ENCODE measurements around the gene TMEM97. TPM values are rescaled to one million over a fixed set of nuclear protein-coding genes. Genes with fewer than 3 reads are reported as not detected.

TMEM97 gene
- total RNA-seq, 1 donor from 2014 or later, result 60.5 TPM

DNA sequence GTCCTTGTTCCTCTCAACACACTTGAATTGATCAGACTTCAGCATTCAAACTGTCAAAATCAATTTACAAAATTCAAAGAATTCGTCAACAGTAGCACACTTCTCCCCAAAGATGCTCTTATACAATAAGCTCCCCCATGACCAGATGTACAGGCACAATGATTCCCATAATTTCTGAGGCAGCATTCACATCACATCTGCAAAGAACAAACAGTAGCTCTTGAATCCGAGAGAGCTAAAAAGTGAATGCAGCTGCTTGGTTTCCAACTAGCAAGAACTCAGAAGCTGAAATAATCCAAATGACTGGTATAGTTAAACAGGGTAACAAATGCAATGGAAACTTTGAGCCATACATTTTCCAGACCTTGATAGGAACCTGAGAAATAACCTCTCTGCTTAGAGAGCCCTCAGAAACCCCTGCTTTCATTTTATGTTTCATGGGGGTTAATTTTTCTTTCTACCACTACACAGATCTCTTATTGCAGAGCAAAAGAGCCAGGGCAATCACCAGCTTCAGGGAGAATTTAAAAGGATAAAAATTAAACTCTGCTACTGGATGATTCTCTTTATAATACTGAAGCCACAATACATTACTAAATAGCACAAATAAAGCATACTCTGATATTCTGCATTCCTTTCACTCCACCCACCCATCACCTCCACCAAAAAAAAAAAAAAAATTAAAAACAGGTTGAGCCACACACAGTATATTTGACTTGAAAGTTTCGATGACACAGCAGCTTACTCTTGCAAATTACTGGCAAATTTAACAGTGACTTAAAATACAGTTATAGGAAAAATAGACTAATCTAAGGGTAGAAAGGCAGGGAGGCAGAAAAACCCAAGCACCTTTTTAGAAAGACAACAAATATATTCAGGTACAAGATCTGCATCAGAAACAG lies 23.1 kb upstream of the TMEM97 start:
- TF ChIP-seq, protein P1, sequence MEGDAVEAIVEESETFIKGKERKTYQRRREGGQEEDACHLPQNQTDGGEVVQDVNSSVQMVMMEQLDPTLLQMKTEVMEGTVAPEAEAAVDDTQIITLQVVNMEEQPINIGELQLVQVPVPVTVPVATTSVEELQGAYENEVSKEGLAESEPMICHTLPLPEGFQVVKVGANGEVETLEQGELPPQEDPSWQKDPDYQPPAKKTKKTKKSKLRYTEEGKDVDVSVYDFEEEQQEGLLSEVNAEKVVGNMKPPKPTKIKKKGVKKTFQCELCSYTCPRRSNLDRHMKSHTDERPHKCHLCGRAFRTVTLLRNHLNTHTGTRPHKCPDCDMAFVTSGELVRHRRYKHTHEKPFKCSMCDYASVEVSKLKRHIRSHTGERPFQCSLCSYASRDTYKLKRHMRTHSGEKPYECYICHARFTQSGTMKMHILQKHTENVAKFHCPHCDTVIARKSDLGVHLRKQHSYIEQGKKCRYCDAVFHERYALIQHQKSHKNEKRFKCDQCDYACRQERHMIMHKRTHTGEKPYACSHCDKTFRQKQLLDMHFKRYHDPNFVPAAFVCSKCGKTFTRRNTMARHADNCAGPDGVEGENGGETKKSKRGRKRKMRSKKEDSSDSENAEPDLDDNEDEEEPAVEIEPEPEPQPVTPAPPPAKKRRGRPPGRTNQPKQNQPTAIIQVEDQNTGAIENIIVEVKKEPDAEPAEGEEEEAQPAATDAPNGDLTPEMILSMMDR (IDR thresholded peaks at IDR 0.05), result no peak
- H3K4me3 Mint-ChIP-seq (ENCODE audit: unreplicated experiment), result no peak overlapping the region
- H3K4me1 Mint-ChIP-seq (ENCODE audit: unreplicated experiment), result peaks cover 26% of the 10 kb centered on the region
- DNase-seq (ENCODE audit: extremely low spot score, unreplicated experiment), result no peak
- H3K36me3 Mint-ChIP-seq (ENCODE audit: unreplicated experiment), result no peaks in the 10 kb centered on the region
- no peaks in the 10 kb centered on the region for H3K27me3 Mint-ChIP-seq (ENCODE audit: unreplicated experiment)
- H3K27ac Mint-ChIP-seq (ENCODE audit: unreplicated experiment), result no peak overlapping the region
- H3K9me3 Mint-ChIP-seq (ENCODE audit: unreplicated experiment), result no peaks in the 10 kb centered on the region

DNA sequence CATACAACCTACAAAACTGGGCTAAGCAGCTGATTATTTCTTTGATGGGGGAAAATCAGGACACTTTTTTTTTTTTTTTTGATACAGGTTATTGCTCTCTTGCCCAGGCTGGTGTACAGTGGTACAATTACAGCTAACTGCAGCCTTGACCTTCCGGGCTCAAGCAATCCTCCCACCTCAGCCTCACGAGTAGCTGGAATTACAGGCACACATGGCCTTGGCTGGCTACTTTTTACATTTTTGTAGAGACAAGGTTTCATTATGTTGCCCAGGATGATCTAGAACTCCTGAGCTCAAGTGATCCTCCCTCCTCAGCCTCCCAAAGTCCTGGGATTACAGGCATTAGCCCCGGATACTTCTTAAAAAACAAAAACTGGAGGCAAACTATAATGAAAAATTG lies 20.6 kb upstream of the TMEM97 start:
- Mint-ChIP-seq H3K4me1 (ENCODE audit: unreplicated experiment) (peaks cover 8% of the 10 kb centered on the region), H3K9me3 (ENCODE audit: unreplicated experiment) (no peaks in the 10 kb centered on the region), H3K4me3 (ENCODE audit: unreplicated experiment) (no peak overlapping the region)

DNA sequence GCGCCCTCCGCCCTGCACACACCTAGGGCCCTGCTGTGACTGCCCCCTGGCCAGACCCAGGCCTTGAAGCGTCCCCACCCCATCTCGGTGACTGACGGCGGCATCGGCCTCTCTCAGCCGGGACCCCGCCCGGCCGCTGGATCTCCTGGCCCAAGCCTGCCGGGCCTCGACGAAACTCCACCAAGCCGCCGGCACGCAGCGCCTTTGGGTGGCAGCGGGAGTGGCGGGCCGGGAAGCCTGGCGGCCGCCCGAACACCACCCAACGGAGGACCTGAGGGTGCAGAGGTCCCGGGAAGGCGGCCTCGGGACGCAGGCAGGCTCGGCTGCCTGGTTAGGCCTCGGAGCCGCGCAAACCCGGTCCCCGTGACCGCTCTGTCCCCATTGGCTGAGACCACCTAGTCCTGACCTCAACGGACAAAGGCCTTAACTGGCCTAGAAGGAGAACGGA lies 12.0 kb upstream of the TMEM97 start:
- H3K4me3 Mint-ChIP-seq (ENCODE audit: unreplicated experiment), result no peak overlapping the region

More for the DNA sequence above, 20.6 kb upstream of the TMEM97 start:
- Mint-ChIP-seq H3K27me3 (ENCODE audit: unreplicated experiment) (no peaks in the 10 kb centered on the region), H3K27ac (ENCODE audit: unreplicated experiment) (no peak overlapping the region), H3K36me3 (ENCODE audit: unreplicated experiment) (no peaks in the 10 kb centered on the region)
- TF ChIP-seq, protein P1 (IDR thresholded peaks at IDR 0.05), result no peak
- DNase-seq (ENCODE audit: extremely low spot score, unreplicated experiment), result no peak

DNA sequence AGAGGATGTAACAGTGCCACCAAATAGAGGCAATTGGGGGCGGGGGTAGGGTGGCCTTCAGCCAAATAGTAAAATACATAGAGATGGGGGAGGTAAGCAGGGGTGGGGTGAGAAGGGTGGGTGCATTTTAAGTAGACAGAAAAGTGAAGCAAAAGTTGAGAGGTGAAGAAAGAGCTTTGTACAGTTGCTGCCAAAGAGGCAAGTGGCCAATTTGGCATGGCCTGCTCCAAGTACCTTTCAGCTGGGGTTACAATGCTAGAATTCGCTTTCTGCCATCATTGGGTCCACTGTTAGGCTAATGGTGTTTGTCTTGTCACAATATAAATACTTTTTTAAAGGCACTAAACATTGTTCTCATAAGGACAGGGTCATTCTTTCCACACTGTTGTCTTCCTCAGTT lies 5.2 kb upstream of the TMEM97 start:
- Mint-ChIP-seq H3K27ac (ENCODE audit: unreplicated experiment) (no peak overlapping the region), H3K27me3 (ENCODE audit: unreplicated experiment) (no peaks in the 10 kb centered on the region), H3K4me3 (ENCODE audit: unreplicated experiment) (no peak overlapping the region), H3K36me3 (ENCODE audit: unreplicated experiment) (no peaks in the 10 kb centered on the region), H3K9me3 (ENCODE audit: unreplicated experiment) (no peaks in the 10 kb centered on the region), H3K4me1 (ENCODE audit: unreplicated experiment) (peaks cover 20% of the 10 kb centered on the region)
- no peak for DNase-seq (ENCODE audit: extremely low spot score, unreplicated experiment)
- TF ChIP-seq, protein P1 (IDR thresholded peaks at IDR 0.05), result no peak

More for the DNA sequence above, 12.0 kb upstream of the TMEM97 start:
- no peaks in the 10 kb centered on the region for H3K36me3 Mint-ChIP-seq (ENCODE audit: unreplicated experiment)
- no peak for DNase-seq (ENCODE audit: extremely low spot score, unreplicated experiment)
- H3K27ac Mint-ChIP-seq (ENCODE audit: unreplicated experiment), result no peak overlapping the region
- TF ChIP-seq, protein P1 (IDR thresholded peaks at IDR 0.05), result no peak
- H3K9me3 Mint-ChIP-seq (ENCODE audit: unreplicated experiment), result no peaks in the 10 kb centered on the region
- H3K4me1 Mint-ChIP-seq (ENCODE audit: unreplicated experiment), result peaks cover 3% of the 10 kb centered on the region
- no peaks in the 10 kb centered on the region for H3K27me3 Mint-ChIP-seq (ENCODE audit: unreplicated experiment)
